ENCODE data around the gene IGFL2. TPM values are rescaled to one million over a fixed set of nuclear protein-coding genes. Genes with fewer than 3 reads are reported as not detected.

The IGFL2 gene
- total and polyA plus RNA-seq, 9 of the 15 experiments (the other 6 are each of a cell fraction or from before 2014, with no cell fraction given) = 0.42 to 1.7 (median 0.75) TPM; not detected in 2

GRCh38 chr19:46202872-46203860 lies 55.1 kb downstream of the IGFL2 start (continued):
- TF ChIP-seq CEBPG (CRISPR knock-in tag; IDR thresholded peaks at IDR 0.05) (peak; percentile 69; the same call in 1 of the 2 replicates), CEBPG (tag; conservative IDR thresholded peaks at IDR 0.05 in 1 of 2, IDR thresholded peaks at IDR 0.05 in 1 of 2) (peak in 1 of 2 experiments; percentile 5; a peak in 1 of 4 replicates), ETV5 (CRISPR knock-in tag; IDR thresholded peaks at IDR 0.05; ENCODE audit: low read depth) (0 out of 2 replicates have a peak, but pooled peaks have one; percentile 51), ZNF311 (CRISPR knock-in tag; IDR thresholded peaks at IDR 0.05) (no peak), ELK3 (CRISPR knock-in tag; IDR thresholded peaks at IDR 0.05) (0 out of 2 replicates have a peak, but pooled peaks have one; percentile 77), ZKSCAN3 (CRISPR knock-in tag; IDR thresholded peaks at IDR 0.05) (peak; percentile 87), JUNB (CRISPR knock-in tag; conservative IDR thresholded peaks at IDR 0.05) (peak; percentile 90), MECOM (CRISPR knock-in tag; IDR thresholded peaks at IDR 0.05) (peak; percentile 91), DDX20 (tag; IDR thresholded peaks at IDR 0.05; ENCODE audit: low read depth) (peak; percentile 72), BCL6 (CRISPR knock-in tag; IDR thresholded peaks at IDR 0.05) (peak; percentile 91), ZNF668 (CRISPR knock-in tag; IDR thresholded peaks at IDR 0.05) (peak; percentile 94), PCBP1 (IDR thresholded peaks at IDR 0.05; ENCODE audit: low read depth, low read length, poor library complexity, severe bottlenecking) (no peak), ZNF778 (CRISPR knock-in tag; IDR thresholded peaks at IDR 0.05) (no peak), ZNF740 (CRISPR knock-in tag; IDR thresholded peaks at IDR 0.05) (peak; percentile 26; the same call in 1 of the 2 replicates), ZNF740 (tag; IDR thresholded peaks at IDR 0.05) (no peak), FOXJ3 (CRISPR knock-in tag; IDR thresholded peaks at IDR 0.05) (no peak), ELF4 (CRISPR knock-in tag; IDR thresholded peaks at IDR 0.05) (peak; percentile 86), PKNOX1 (IDR thresholded peaks at IDR 0.05) (peak; percentile 90), PRPF4 (IDR thresholded peaks at IDR 0.05; ENCODE audit: insufficient read depth, low read depth, low read length, poor library complexity, severe bottlenecking) (no peak), XRCC5 (IDR thresholded peaks at IDR 0.05; ENCODE audit: low read depth, low read length) (no peak)
- TF ChIP-seq, protein P1, sequence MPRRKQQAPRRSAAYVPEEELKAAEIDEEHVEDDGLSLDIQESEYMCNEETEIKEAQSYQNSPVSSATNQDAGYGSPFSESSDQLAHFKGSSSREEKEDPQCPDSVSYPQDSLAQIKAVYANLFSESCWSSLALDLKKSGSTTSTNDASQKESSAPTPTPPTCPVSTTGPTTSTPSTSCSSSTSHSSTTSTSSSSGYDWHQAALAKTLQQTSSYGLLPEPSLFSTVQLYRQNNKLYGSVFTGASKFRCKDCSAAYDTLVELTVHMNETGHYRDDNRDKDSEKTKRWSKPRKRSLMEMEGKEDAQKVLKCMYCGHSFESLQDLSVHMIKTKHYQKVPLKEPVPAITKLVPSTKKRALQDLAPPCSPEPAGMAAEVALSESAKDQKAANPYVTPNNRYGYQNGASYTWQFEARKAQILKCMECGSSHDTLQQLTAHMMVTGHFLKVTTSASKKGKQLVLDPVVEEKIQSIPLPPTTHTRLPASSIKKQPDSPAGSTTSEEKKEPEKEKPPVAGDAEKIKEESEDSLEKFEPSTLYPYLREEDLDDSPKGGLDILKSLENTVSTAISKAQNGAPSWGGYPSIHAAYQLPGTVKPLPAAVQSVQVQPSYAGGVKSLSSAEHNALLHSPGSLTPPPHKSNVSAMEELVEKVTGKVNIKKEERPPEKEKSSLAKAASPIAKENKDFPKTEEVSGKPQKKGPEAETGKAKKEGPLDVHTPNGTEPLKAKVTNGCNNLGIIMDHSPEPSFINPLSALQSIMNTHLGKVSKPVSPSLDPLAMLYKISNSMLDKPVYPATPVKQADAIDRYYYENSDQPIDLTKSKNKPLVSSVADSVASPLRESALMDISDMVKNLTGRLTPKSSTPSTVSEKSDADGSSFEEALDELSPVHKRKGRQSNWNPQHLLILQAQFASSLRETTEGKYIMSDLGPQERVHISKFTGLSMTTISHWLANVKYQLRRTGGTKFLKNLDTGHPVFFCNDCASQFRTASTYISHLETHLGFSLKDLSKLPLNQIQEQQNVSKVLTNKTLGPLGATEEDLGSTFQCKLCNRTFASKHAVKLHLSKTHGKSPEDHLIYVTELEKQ (CRISPR knock-in tag; IDR thresholded peaks at IDR 0.05) = 0 out of 2 replicates have a peak, but pooled peaks have one; percentile 45

Measured in K562 (cell line).